Measurements from ENCODE around the gene UPK2. TPM values are rescaled to one million over a fixed set of nuclear protein-coding genes. Genes with fewer than 3 reads are reported as not detected.

The UPK2 gene
- total RNA-seq, 6 donors from 2014 or later, result not detected

DNA sequence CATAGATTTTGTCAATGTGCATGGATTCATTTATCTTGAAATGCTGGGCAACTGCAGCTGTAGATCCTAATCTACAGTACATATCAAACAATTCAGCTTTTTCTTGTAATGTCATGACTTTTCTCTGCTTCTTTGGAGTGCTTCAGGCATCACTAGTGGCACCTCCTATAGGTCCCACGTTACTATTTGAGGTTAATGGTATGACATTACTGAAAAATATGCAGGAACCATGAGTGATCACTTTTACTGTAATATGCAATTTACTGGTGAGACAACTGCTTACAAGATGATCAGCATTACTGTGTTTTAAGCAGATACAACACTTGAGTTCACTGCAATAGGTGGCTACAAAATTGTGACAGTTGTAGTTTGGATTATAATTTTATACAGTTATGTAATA lies 44.8 kb downstream of the UPK2 start:
- Histone ChIP-seq H3K4me3 (no peak overlapping the region), H3K27ac (no peak overlapping the region), H3K36me3 (peaks cover 0 to 63% (median 37%) of the 10 kb centered on the region in 4 donors), H3K4me1 (peaks cover 19 to 30% (median 22%) of the 10 kb centered on the region in 4 donors), H3K27me3 (no peaks in the 10 kb centered on the region), H3K9me3 (no peaks in the 10 kb centered on the region)
- TF ChIP-seq POLR2A (IDR thresholded peaks at IDR 0.05) (no peak), EP300 (IDR thresholded peaks at IDR 0.05) (no peak), POLR2AphosphoS5 (IDR thresholded peaks at IDR 0.05) (no peak)
- TF ChIP-seq, protein P1, sequence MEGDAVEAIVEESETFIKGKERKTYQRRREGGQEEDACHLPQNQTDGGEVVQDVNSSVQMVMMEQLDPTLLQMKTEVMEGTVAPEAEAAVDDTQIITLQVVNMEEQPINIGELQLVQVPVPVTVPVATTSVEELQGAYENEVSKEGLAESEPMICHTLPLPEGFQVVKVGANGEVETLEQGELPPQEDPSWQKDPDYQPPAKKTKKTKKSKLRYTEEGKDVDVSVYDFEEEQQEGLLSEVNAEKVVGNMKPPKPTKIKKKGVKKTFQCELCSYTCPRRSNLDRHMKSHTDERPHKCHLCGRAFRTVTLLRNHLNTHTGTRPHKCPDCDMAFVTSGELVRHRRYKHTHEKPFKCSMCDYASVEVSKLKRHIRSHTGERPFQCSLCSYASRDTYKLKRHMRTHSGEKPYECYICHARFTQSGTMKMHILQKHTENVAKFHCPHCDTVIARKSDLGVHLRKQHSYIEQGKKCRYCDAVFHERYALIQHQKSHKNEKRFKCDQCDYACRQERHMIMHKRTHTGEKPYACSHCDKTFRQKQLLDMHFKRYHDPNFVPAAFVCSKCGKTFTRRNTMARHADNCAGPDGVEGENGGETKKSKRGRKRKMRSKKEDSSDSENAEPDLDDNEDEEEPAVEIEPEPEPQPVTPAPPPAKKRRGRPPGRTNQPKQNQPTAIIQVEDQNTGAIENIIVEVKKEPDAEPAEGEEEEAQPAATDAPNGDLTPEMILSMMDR (IDR thresholded peaks at IDR 0.05), result no peak
- WGBS, 2 donors, result 59 to 71% methylated on average over 1 of the region's 1 CpG
- DNase-seq (no peak), ATAC-seq (ENCODE audit: low FRiP score in 2 of 2) (no peak)

DNA sequence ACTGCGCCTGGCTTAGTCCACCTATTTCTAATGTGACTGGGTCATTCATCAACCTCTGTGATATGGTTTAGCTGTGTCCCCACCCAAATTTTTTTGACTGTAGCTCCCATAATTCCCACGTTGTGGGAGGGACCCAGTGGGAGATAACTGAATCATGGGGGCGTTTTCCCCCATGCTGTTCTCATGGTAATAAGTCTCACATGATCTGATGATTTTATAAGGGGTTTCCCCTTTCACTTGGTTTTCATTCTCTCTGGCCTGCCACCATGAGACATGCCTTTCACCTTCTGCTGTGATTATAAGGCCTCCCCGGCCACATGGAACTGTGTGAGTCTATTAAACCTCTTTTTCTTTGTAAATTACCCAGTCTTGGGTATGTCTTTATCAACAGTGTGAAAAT lies 50.6 kb downstream of the UPK2 start:
- Histone ChIP-seq H3K4me1 (no peaks in the 10 kb centered on the region), H3K27ac (no peak overlapping the region), H3K27me3 (no peaks in the 10 kb centered on the region), H3K36me3 (peaks cover 6 to 97% (median 56%) of the 10 kb centered on the region in 4 donors), H3K4me3 (no peak overlapping the region), H3K9me3 (no peaks in the 10 kb centered on the region)
- TF ChIP-seq, protein P1 (IDR thresholded peaks at IDR 0.05), result no peak
- no peak for TF ChIP-seq POLR2A (IDR thresholded peaks at IDR 0.05)
- no peak for TF ChIP-seq EP300 (IDR thresholded peaks at IDR 0.05)
- TF ChIP-seq POLR2AphosphoS5 (IDR thresholded peaks at IDR 0.05), result no peak
- 89 to 92% methylated on average over 4 of the region's 4 CpGs for WGBS, 2 donors
- DNase-seq (no peak), ATAC-seq (ENCODE audit: low FRiP score in 2 of 2) (no peak)

Small RNA genes lying within 50 kb of the gene (small RNA-seq; reads per million reads assigned to genes)
- 0 to 0.22 (median 0) reads per million in 4 donors for gene AP003392.2
- 0 reads per million in 4 donors for gene MIR4492
- 0 reads per million in 4 donors for gene RF00017
- 0 reads per million in 4 donors for gene RF00019
- gene RN7SL688P, result 0 reads per million in 4 donors

Other genes starting within 250 kb of the UPK2 start
- 100 to 1,000 TPM in 2 of 6 donors, 10 to 100 TPM in 4; 39.8 to 107 (median 76.7) TPM for gene DDX6, start 165.1 kb upstream of the UPK2 start, total RNA-seq
- under 1 TPM in 4 of 6 donors, not detected in 2; under 0.01 to 0.17 (median 0.16) TPM for gene CXCR5, start 72.4 kb upstream of the UPK2 start, total RNA-seq
- 10 to 100 TPM; 28.7 to 70.2 (median 66.4) TPM for gene BCL9L, start 30.4 kb upstream of the UPK2 start, total RNA-seq
- not detected for gene FOXR1, start 15.5 kb downstream of the UPK2 start, total RNA-seq
- 100 to 1,000 TPM in 3 of 6 donors, 10 to 100 TPM in 3; 44.3 to 407 (median 94.3) TPM for gene CENATAC, start 41.8 kb downstream of the UPK2 start, total RNA-seq
- gene RPS25, start 62.0 kb downstream of the UPK2 start, total RNA-seq, result 1,000 to 10,000 TPM in 2 of 6 donors, 100 to 1,000 TPM in 4; 253 to 1,288 (median 830) TPM
- 10 to 100 TPM; 44.2 to 77.5 (median 63.6) TPM for gene TRAPPC4, start 62.5 kb downstream of the UPK2 start, total RNA-seq
- 10 to 100 TPM; 11.4 to 29.0 (median 19.9) TPM for gene SLC37A4, start 74.6 kb downstream of the UPK2 start, total RNA-seq
- 100 to 1,000 TPM in 1 of 6 donors, 10 to 100 TPM in 5; 33.5 to 202 (median 72.7) TPM for gene HYOU1, start 100.9 kb downstream of the UPK2 start, total RNA-seq
- 10 to 100 TPM; 24.9 to 88.0 (median 40.4) TPM for gene VPS11, start 111.5 kb downstream of the UPK2 start, total RNA-seq
- gene HMBS, start 128.6 kb downstream of the UPK2 start, total RNA-seq, result 10 to 100 TPM in 5 of 6 donors, 1 to 10 TPM in 1; 8.4 to 20.4 (median 13.4) TPM
- gene DPAGT1, start 145.6 kb downstream of the UPK2 start, total RNA-seq, result 10 to 100 TPM; 18.6 to 43.9 (median 28.3) TPM
- 10 to 100 TPM; 13.0 to 26.2 (median 19.8) TPM for gene C2CD2L, start 151.0 kb downstream of the UPK2 start, total RNA-seq
- 10 to 100 TPM; 22.3 to 90.1 (median 25.6) TPM for gene HINFP, start 165.3 kb downstream of the UPK2 start, total RNA-seq
- under 1 TPM in 2 of 6 donors, not detected in 4; 0.06 to 0.78 TPM for gene ABCG4, start 192.8 kb downstream of the UPK2 start, total RNA-seq
- gene NLRX1, start 212.4 kb downstream of the UPK2 start, total RNA-seq, result 10 to 100 TPM; 13.1 to 34.5 (median 20.2) TPM
- gene NHERF4, start 229.2 kb downstream of the UPK2 start, total RNA-seq, result 1 to 10 TPM in 1 of 6 donors, under 1 TPM in 3, not detected in 2; 0.29 to 1.0 (median 0.81) TPM

Measured in upper lobe of left lung (tissue), 6 donors.